OCI-LY7 (cell line): ENCODE data around the gene SAMD8. TPM values are rescaled to one million over a fixed set of nuclear protein-coding genes. Genes with fewer than 3 reads are reported as not detected.

Source experiments
- BruUV-seq: library from RNA; stranded (reverse); fragments of 400-500 nt; replicated peaks from 2 replicates; lab custom pipeline; 2021; lab: Mats Ljungman, UMichigan
- CTCF ChIA-PET: fragments of 300-600 bp; sonication (Branson Sonifier 250); formaldehyde crosslinking; loops from one replicate; lab custom pipeline; 2022; ENCODE audit warnings: antibody characterized with exemption; ENCODE audit not compliant: unreplicated experiment; lab: Charles Lee
- POLR2A ChIA-PET: fragments of 300-600 bp; sonication (Branson Sonifier 250); formaldehyde crosslinking; loops from one replicate; lab custom pipeline; 2022; ENCODE audit warnings: antibody characterized with exemption; lab: Charles Lee
- DNase-seq: peaks from one replicate; pipeline ENCODE4 v3.0.0-alpha.2; 2015; ENCODE audit warnings: low spot score
- H2AFZ ChIP-seq: fragments of 200-600 bp; sonication (generic), shearing (Covaris generic); 2 replicates; pipeline ENCODE4 v1.6.1; 2014; ENCODE audit warnings: mild to moderate bottlenecking, antibody characterized with exemption, low read length, moderate library complexity
- H3K27ac ChIP-seq: fragments of 200-600 bp; sonication (generic); 2 replicates; pipeline ENCODE4 v1.5.1; 2014; ENCODE audit warnings: mixed run types, low read depth, mild to moderate bottlenecking, moderate library complexity, low read length, inconsistent platforms; ENCODE audit not compliant: poor library complexity, severe bottlenecking
- H3K36me3 ChIP-seq: fragments of 200-600 bp; sonication (generic); 2 replicates; pipeline ENCODE4 v1.6.1; 2014; ENCODE audit warnings: mild to moderate bottlenecking, antibody characterized with exemption, low read length, moderate library complexity, mixed read lengths; ENCODE audit not compliant: insufficient read depth
- H3K4me1 ChIP-seq: fragments of 200-600 bp; sonication (generic); 2 replicates; pipeline ENCODE4 v1.5.1; 2014; ENCODE audit warnings: mild to moderate bottlenecking, low read length; ENCODE audit not compliant: insufficient read depth, poor library complexity, severe bottlenecking
- H3K4me2 ChIP-seq: fragments of 200-600 bp; sonication (generic); 2 replicates; pipeline ENCODE4 v1.6.1; 2014; ENCODE audit warnings: mild to moderate bottlenecking, low read length
- H3K4me3 ChIP-seq: fragments of 200-600 bp; sonication (generic); 2 replicates; pipeline ENCODE4 v1.5.1; 2014; ENCODE audit warnings: mild to moderate bottlenecking, low read depth, low read length; ENCODE audit not compliant: poor library complexity, severe bottlenecking
- H3K79me2 ChIP-seq: fragments of 200-600 bp; sonication (generic); 2 replicates; pipeline ENCODE4 v1.6.1; 2016; ENCODE audit warnings: low read depth, mild to moderate bottlenecking, low read length, moderate library complexity, mixed read lengths; ENCODE audit not compliant: insufficient read depth
- H3K9me2 ChIP-seq: fragments of 200-600 bp; sonication (generic); 2 replicates; pipeline ENCODE4 v1.6.1; 2016; ENCODE audit warnings: mild to moderate bottlenecking, low read length, mixed read lengths; ENCODE audit not compliant: insufficient read depth
- H3K9me3 ChIP-seq: fragments of 200-600 bp; sonication (generic); 2 replicates; pipeline ENCODE4 v1.6.1; 2014; ENCODE audit warnings: mild to moderate bottlenecking, mixed run types, low read length, mixed read lengths
- H4K20me1 ChIP-seq: fragments of 200-600 bp; sonication (generic); 2 replicates; pipeline ENCODE4 v1.6.1; 2014; ENCODE audit warnings: mild to moderate bottlenecking, antibody characterized with exemption, low read length, moderate library complexity, mixed read lengths; ENCODE audit not compliant: insufficient read depth
- EZH2phosphoT487 ChIP-seq: fragments of 200-600 bp; sonication (generic); IDR thresholded peaks from 2 replicates; pipeline ENCODE4 v1.6.1; 2018; ENCODE audit warnings: low read depth, borderline replicate concordance, mild to moderate bottlenecking, mixed run types, antibody characterized with exemption, low read length, moderate library complexity, mixed read lengths
- intact Hi-C: fragments of 100-400 bp; cut with micrococcal nuclease; formaldehyde crosslinking; loops from one replicate; pipeline ENCODE4 v1.10.0; 2022; ENCODE audit not compliant: unreplicated experiment
- total RNA-seq, 2 experiments: library from RNA; depleted of rRNA in 1 of 2; stranded (reverse); fragments of >200 nt in 1 of 2; shearing (Covaris generic) in 1 of 2; gene quantifications; 2 replicates each; pipeline ENCODE4 v1.2.3, GENCODE V29; 2014 to 2022
- TF ChIP-seq, protein P1 (sequence below): fragments of 200-600 bp; sonication (generic); conservative IDR thresholded peaks from 2 replicates; pipeline ENCODE4 v1.5.1; 2014; ENCODE audit warnings: mild to moderate bottlenecking, antibody characterized with exemption, low read length, moderate library complexity, mixed read lengths

Gene SAMD8
- total RNA-seq, 2 experiments from 2014 or later, result 8.8 to 16.7 TPM

DNA sequence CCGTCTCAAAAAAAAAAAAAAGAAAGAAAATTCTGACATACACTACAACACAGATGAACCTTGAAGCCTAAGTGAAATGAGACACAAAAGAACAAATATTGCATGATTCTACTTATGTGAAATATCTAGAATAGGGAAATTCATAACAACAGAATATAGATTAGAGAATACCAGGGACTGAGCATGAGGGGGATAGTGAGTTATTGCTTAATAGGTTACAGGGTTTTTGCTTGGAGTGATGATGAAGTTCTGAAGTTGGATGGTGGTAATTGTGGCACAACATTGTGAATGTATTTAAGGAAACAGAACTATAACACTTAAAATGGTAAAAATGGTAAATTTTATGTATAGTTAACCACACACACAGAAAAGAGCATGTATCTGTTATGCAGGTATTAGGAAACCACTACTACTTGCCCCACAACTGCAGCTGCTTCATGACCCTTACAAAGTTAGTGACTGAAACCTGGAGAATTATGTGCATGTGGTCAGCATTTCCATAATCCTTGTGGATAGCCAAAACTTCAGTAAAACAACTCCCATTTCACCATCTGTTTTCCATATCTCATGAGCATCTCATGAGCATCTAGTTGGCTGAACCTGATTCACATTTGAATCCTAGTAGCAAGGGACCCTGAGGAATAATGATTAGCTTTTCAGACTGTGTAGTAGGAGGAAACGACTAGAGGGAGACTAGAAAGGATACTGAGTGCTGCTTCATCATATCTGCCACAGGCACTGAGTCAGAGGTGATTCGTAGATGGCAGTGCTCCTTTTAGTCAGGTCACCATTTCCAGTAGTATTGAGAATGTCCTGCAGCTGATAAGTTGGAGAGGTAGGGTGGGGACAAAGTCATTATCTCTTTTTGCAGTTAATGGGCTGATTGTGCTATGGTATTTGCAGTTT is 26.3 kb downstream of the SAMD8 start:
- Histone ChIP-seq H3K9me2 (no peaks in the 10 kb centered on the region), H2AFZ (no peak overlapping the region), H3K79me2 (0 out of 2 replicates have a peak, but pooled peaks cover 5% of the 10 kb centered on the region), H3K4me3 (no peak overlapping the region), H3K4me2 (no peak overlapping the region), H3K27ac (no peak overlapping the region), H3K36me3 (no peaks in the 10 kb centered on the region), H3K4me1 (no peaks in the 10 kb centered on the region), H3K9me3 (no peaks in the 10 kb centered on the region), H4K20me1 (no peaks in the 10 kb centered on the region; the same call in 1 of the 2 replicates)
- TF ChIP-seq, protein P1, sequence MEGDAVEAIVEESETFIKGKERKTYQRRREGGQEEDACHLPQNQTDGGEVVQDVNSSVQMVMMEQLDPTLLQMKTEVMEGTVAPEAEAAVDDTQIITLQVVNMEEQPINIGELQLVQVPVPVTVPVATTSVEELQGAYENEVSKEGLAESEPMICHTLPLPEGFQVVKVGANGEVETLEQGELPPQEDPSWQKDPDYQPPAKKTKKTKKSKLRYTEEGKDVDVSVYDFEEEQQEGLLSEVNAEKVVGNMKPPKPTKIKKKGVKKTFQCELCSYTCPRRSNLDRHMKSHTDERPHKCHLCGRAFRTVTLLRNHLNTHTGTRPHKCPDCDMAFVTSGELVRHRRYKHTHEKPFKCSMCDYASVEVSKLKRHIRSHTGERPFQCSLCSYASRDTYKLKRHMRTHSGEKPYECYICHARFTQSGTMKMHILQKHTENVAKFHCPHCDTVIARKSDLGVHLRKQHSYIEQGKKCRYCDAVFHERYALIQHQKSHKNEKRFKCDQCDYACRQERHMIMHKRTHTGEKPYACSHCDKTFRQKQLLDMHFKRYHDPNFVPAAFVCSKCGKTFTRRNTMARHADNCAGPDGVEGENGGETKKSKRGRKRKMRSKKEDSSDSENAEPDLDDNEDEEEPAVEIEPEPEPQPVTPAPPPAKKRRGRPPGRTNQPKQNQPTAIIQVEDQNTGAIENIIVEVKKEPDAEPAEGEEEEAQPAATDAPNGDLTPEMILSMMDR, result no peak
- no peak for TF ChIP-seq EZH2phosphoT487
- TSS peak; percentile 38 for BruUV-seq
- CTCF ChIA-PET, result no interaction called here
- intact Hi-C loops, result no loop called here
- POLR2A ChIA-PET, result no interaction called here
- no peak for DNase-seq

DNA sequence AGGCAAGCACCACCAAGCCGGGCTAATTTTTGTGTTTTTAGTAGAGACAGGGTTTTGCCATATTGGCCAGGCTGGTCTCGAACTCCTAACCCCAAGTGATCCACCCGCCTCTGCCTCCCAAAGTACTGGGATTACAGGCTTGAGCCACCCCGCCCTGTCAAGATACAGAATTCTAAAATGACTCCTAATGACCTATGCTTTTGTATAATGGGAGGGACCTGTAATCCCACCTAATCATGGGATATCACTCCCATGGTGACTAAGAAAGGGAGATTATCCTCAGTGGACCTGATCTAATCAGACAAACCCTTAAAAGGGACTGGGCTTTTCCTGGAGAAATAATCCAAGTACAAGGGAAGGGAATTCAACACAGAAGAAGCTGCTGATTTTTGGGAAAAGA is 28.8 kb downstream of the SAMD8 start:
- TF ChIP-seq, protein P1, result no peak
- no peak for TF ChIP-seq EZH2phosphoT487
- H4K20me1 ChIP-seq, result peaks cover 4% of the 10 kb centered on the region; the same call in 1 of the 2 replicates
- H2AFZ ChIP-seq, result no peak overlapping the region
- H3K4me2 ChIP-seq, result no peak overlapping the region
- H3K4me3 ChIP-seq, result no peak overlapping the region
- H3K9me3 ChIP-seq, result no peaks in the 10 kb centered on the region
- DNase-seq, result no peak
- H3K79me2 ChIP-seq, result 0 out of 2 replicates have a peak, but pooled peaks cover 7% of the 10 kb centered on the region
- H3K36me3 ChIP-seq, result no peaks in the 10 kb centered on the region
- H3K27ac ChIP-seq, result no peak overlapping the region
- ChIA-PET POLR2A (no interaction called here), CTCF (no interaction called here)
- BruUV-seq, result no TSS peak
- no peaks in the 10 kb centered on the region for H3K9me2 ChIP-seq
- H3K4me1 ChIP-seq, result no peaks in the 10 kb centered on the region
- intact Hi-C loops, result no loop called here

DNA sequence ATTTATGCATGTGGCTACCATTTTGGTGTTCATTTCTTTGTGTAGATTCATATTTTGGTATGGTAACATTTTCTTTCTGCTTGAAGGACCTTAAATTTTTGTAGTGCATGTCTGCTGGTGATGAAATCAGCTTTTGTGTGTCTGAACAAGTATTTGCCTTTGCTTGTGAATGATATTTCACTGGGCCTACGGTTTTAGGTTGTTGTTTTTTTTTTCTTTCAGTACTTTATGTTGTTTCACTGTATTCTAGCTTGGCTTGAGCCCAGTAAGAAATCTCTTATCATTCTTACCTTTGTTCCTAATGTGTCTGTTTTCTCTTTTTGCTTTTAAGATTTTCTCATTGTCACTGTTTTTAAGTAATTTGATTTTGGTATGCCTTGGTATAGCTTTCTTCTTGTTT is 31.9 kb downstream of the SAMD8 start:
- intact Hi-C loops, result no loop called here

More for the DNA sequence above, 31.9 kb downstream of the SAMD8 start:
- no peak overlapping the region for H3K4me2 ChIP-seq
- H2AFZ ChIP-seq, result no peak overlapping the region
- H3K9me3 ChIP-seq, result no peaks in the 10 kb centered on the region
- H3K27ac ChIP-seq, result no peak overlapping the region
- no peak for DNase-seq
- H4K20me1 ChIP-seq, result peaks cover 4% of the 10 kb centered on the region; the same call in 1 of the 2 replicates
- H3K79me2 ChIP-seq, result peaks cover 19% of the 10 kb centered on the region; the same call in 1 of the 2 replicates
- no peaks in the 10 kb centered on the region for H3K4me1 ChIP-seq
- H3K9me2 ChIP-seq, result no peaks in the 10 kb centered on the region
- CTCF ChIA-PET, result no interaction called here
- POLR2A ChIA-PET, result interaction anchor here (0.6 to 0.9 kb wide), 3 partner anchors 13 to 248 kb away, joined by 3 to 4 read pairs (median 3); no protein-coding TSS in a partner anchor
- no peak overlapping the region for H3K4me3 ChIP-seq
- BruUV-seq, result no TSS peak
- H3K36me3 ChIP-seq, result no peaks in the 10 kb centered on the region
- TF ChIP-seq, protein P1, result no peak
- TF ChIP-seq EZH2phosphoT487, result no peak
